ENCODE data around the gene GMFB. TPM values are rescaled to one million over a fixed set of nuclear protein-coding genes. Genes with fewer than 3 reads are reported as not detected.

The GMFB gene
- total RNA-seq, 4 donors from 2014 or later, result 24.1 to 44.3 (median 26.6) TPM

DNA sequence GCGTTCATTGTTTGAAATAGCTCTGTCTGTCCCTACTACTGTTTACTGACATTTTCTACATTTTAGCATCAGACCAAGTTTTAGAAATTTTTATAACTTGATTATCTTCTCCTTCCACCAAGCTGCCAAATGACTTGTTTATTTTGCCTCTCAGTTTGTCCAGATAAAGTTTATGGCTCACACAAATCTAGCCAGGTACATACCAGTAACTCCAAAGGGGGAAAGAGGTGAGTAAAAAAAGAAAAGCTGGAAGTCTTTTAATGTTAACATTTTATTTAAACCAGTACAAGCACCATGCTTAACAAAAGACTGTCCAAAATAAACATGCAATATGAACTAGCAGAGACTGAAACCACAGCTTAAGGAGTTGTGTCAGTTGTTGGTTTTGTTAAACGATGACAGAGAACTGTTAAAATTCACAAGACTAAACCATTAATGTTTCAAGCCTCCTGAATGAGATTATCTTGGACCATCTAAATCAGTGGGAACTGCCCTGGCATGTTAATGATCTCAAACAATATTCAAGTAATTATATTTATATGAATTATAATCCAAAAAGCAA lies 14.5 kb downstream of the GMFB start:
- Histone ChIP-seq H3K36me3 (peaks cover 13% of the 10 kb centered on the region), H3K27ac (no peak overlapping the region), H3K4me3 (no peak overlapping the region), H3K27me3 (no peaks in the 10 kb centered on the region), H3K9me3 (no peaks in the 10 kb centered on the region), H3K4me1 (no peaks in the 10 kb centered on the region)
- no peak for DNase-seq (ENCODE audit: low spot score in 2 of 2)
- no peak for TF ChIP-seq POLR2A (IDR thresholded peaks at IDR 0.05)
- TF ChIP-seq POLR2AphosphoS5 (IDR thresholded peaks at IDR 0.05), result no peak
- TF ChIP-seq, protein P1, sequence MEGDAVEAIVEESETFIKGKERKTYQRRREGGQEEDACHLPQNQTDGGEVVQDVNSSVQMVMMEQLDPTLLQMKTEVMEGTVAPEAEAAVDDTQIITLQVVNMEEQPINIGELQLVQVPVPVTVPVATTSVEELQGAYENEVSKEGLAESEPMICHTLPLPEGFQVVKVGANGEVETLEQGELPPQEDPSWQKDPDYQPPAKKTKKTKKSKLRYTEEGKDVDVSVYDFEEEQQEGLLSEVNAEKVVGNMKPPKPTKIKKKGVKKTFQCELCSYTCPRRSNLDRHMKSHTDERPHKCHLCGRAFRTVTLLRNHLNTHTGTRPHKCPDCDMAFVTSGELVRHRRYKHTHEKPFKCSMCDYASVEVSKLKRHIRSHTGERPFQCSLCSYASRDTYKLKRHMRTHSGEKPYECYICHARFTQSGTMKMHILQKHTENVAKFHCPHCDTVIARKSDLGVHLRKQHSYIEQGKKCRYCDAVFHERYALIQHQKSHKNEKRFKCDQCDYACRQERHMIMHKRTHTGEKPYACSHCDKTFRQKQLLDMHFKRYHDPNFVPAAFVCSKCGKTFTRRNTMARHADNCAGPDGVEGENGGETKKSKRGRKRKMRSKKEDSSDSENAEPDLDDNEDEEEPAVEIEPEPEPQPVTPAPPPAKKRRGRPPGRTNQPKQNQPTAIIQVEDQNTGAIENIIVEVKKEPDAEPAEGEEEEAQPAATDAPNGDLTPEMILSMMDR (IDR thresholded peaks at IDR 0.05), result no peak
- WGBS, result 84% methylated on average over 2 of the region's 2 CpGs

DNA sequence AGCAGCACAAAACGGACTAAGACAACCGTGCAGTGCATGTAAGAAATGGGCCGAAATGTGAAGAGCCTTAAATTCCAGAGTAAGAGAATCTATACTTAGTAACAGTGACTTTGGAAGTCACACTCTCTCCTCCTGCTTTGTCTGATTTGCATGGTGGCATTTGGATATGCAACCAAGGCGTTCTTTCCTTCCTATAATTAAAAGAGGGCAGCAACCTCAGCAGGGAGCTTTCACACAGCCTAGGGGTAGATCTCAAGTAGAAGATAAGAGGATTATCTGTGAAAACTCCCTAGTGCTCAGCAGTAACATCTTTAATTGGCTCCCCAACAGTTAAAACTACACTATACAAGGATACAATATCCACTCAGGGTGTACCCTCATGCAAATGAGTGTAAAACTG lies 16.5 kb downstream of the GMFB start:
- Histone ChIP-seq H3K9me3 (peaks cover 5% of the 10 kb centered on the region), H3K27ac (no peak overlapping the region), H3K4me3 (no peak overlapping the region), H3K27me3 (no peaks in the 10 kb centered on the region), H3K36me3 (peaks cover 3% of the 10 kb centered on the region), H3K4me1 (no peaks in the 10 kb centered on the region)
- 82% methylated on average over 4 of the region's 4 CpGs for WGBS
- DNase-seq (ENCODE audit: low spot score in 2 of 2), result no peak
- TF ChIP-seq POLR2AphosphoS5 (IDR thresholded peaks at IDR 0.05) (no peak), EP300 (IDR thresholded peaks at IDR 0.05) (no peak), POLR2A (IDR thresholded peaks at IDR 0.05) (no peak)
- TF ChIP-seq, protein P1 (IDR thresholded peaks at IDR 0.05), result no peak

DNA sequence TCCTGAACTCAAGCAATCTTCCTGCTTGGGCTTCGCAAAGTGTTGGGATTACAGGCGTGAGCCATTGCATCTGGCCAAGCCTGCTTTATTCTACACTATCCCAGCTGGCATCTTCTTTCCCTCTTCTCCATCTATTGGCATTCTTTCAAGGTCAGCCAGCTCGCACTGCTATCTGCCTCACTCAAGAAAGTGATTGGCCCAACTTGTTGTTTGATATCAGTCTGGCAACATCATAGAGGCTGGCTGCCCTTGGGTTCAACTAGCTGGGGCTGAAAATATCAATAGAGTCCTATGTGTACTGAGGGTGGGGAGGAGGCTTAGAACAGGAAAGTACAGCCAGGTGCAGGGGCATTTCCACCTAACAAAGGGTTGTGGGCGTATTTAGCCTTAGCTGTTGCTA lies 17.1 kb downstream of the GMFB start:
- Histone ChIP-seq H3K9me3 (peaks cover 8% of the 10 kb centered on the region), H3K27ac (no peak overlapping the region), H3K4me1 (no peaks in the 10 kb centered on the region), H3K36me3 (peaks cover 3% of the 10 kb centered on the region), H3K27me3 (no peaks in the 10 kb centered on the region), H3K4me3 (no peak overlapping the region)
- 85% methylated on average over 4 of the region's 4 CpGs for WGBS
- TF ChIP-seq POLR2AphosphoS5 (IDR thresholded peaks at IDR 0.05) (no peak), POLR2A (IDR thresholded peaks at IDR 0.05) (no peak)
- TF ChIP-seq, protein P1 (IDR thresholded peaks at IDR 0.05), result no peak
- DNase-seq (ENCODE audit: low spot score in 2 of 2), result no peak

DNA sequence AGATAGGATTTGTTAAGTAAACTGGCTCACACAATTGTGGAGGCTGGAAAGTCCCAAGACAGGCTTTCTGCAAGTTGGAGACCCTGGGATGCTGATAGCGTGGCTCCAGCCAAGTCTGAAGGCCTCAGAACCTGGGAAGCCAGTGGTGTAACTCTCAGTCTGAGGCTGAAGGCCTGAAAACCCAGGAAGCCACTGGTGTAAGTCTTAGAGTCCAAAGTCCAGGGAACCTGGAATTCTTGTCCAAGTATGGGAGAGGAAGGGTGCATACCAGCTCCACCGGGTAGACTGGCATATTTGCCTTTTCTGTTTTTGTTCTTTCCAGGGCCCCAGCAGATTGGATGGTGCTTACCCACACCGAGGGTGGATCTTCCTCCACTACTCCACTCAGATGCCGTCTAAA lies 18.1 kb downstream of the GMFB start:
- WGBS, result 88% methylated on average over 4 of the region's 4 CpGs
- TF ChIP-seq POLR2A (IDR thresholded peaks at IDR 0.05), result no peak
- TF ChIP-seq, protein P1 (IDR thresholded peaks at IDR 0.05), result no peak
- no peak for TF ChIP-seq POLR2AphosphoS5 (IDR thresholded peaks at IDR 0.05)
- no peak for TF ChIP-seq EP300 (IDR thresholded peaks at IDR 0.05)
- Histone ChIP-seq H3K27ac (no peak overlapping the region), H3K27me3 (no peaks in the 10 kb centered on the region), H3K4me3 (no peak overlapping the region), H3K4me1 (no peaks in the 10 kb centered on the region), H3K36me3 (peaks cover 3% of the 10 kb centered on the region), H3K9me3 (peaks cover 8% of the 10 kb centered on the region)
- DNase-seq (ENCODE audit: low spot score in 2 of 2), result no peak

DNA sequence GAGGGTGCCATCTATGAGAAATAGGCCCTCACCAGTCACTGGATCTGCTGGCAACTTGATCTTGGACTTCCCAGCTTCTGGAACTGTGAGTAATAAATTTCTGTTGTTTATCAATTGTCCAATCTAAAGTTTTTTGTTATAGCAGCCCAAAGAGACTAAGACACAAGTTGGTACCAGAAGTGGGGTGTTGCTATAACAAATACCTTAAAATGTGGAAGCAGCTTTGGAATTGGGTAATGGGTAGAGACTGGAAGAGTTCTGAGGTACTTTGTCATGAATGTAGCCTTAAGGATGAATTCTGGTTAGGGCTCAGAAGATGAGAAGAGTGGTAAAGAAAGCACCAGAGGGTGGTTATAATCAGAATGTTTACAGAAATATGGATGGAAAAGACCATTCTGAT lies 21.5 kb downstream of the GMFB start:
- no peaks in the 10 kb centered on the region for H3K4me1 ChIP-seq
- no peak overlapping the region for H3K4me3 ChIP-seq
- H3K27me3 ChIP-seq, result no peaks in the 10 kb centered on the region
- peaks cover 8% of the 10 kb centered on the region for H3K9me3 ChIP-seq
- no peak overlapping the region for H3K27ac ChIP-seq
- DNase-seq (ENCODE audit: low spot score in 2 of 2), result no peak
- H3K36me3 ChIP-seq, result peaks cover 3% of the 10 kb centered on the region
- TF ChIP-seq EP300 (IDR thresholded peaks at IDR 0.05), result no peak
- TF ChIP-seq, protein P1 (IDR thresholded peaks at IDR 0.05), result no peak
